ENCODE measurements around the gene PHF2. TPM values are rescaled to one million over a fixed set of nuclear protein-coding genes. Genes with fewer than 3 reads are reported as not detected.

The PHF2 gene
- total RNA-seq, 1 donor from 2014 or later: 36.5 TPM

DNA sequence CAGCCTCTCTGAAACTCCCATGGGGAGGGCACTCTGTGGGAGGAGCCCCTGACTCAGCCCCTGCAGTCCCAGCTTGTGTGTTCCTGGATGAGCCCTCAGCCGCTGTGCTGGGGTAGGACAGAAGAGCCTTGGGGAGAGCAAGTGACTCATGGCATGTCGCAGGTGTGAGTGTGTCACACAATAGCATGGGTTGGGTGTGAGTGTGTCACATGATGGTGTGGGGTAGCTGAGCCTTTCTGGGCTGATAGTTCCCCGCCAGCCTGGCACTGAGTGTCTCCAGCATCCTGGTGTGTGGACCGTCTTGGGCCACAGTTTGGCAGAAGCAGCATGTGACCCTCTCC lies 83.4 kb downstream of the PHF2 start:
- H3K27me3 Mint-ChIP-seq: no peaks in the 10 kb centered on the region
- no peak for DNase-seq (ENCODE audit: low spot score, unreplicated experiment)
- no peak overlapping the region for H3K27ac Mint-ChIP-seq
- no peaks in the 10 kb centered on the region for H3K4me1 Mint-ChIP-seq (ENCODE audit: low read depth)
- H3K4me3 Mint-ChIP-seq (ENCODE audit: low read depth): no peak overlapping the region
- H3K36me3 Mint-ChIP-seq (ENCODE audit: insufficient read depth): peaks cover 9% of the 10 kb centered on the region
- no peak for TF ChIP-seq CTCF (IDR thresholded peaks at IDR 0.05; ENCODE audit: unreplicated experiment)
- no peaks in the 10 kb centered on the region for H3K9me3 Mint-ChIP-seq (ENCODE audit: low read depth)

GRCh38 chr9:93660352-93661046 lies 84.1 kb downstream of the PHF2 start:
- Mint-ChIP-seq H3K4me1 (ENCODE audit: low read depth) (no peaks in the 10 kb centered on the region), H3K36me3 (ENCODE audit: insufficient read depth) (peaks cover 9% of the 10 kb centered on the region), H3K27ac (no peak overlapping the region), H3K4me3 (ENCODE audit: low read depth) (no peak overlapping the region), H3K27me3 (no peaks in the 10 kb centered on the region), H3K9me3 (ENCODE audit: low read depth) (no peaks in the 10 kb centered on the region)
- no peak for DNase-seq (ENCODE audit: low spot score, unreplicated experiment)
- TF ChIP-seq CTCF (IDR thresholded peaks at IDR 0.05; ENCODE audit: unreplicated experiment): no peak

GRCh38 chr9:93661591-93661990 lies 85.2 kb downstream of the PHF2 start:
- no peaks in the 10 kb centered on the region for H3K27me3 Mint-ChIP-seq
- no peak for DNase-seq (ENCODE audit: low spot score, unreplicated experiment)
- H3K36me3 Mint-ChIP-seq (ENCODE audit: insufficient read depth): peaks cover 13% of the 10 kb centered on the region
- TF ChIP-seq CTCF (IDR thresholded peaks at IDR 0.05; ENCODE audit: unreplicated experiment): no peak
- H3K4me1 Mint-ChIP-seq (ENCODE audit: low read depth): no peaks in the 10 kb centered on the region
- no peaks in the 10 kb centered on the region for H3K9me3 Mint-ChIP-seq (ENCODE audit: low read depth)
- no peak overlapping the region for H3K4me3 Mint-ChIP-seq (ENCODE audit: low read depth)
- no peak overlapping the region for H3K27ac Mint-ChIP-seq

DNA sequence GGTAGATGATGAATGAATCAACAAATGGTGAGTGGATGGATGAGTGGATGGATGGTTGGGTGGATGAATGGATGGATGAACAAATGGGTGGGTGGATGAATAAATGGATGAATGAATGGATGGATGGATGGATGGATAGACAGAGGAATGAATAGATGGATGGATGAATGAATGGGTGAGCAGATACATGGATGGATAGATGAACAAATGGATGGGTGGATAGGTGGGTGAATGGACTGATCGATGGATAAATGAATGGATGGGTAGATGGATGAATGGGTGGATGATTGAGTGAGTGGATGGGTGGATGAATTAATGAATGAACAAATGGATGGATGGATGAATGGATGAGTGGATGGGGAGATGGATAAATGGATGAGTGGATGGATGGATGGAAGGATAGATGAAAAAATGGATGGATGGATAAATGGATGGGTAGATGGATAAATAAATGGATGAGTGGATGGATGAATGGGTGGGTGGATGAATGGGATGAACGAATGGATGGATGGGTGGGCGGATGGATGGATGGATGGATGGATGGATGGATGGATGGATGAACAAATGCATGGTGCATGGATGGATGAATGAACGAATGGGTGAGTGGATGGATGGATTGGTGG lies 85.7 kb downstream of the PHF2 start:
- DNase-seq (ENCODE audit: low spot score, unreplicated experiment): no peak
- Mint-ChIP-seq H3K9me3 (ENCODE audit: low read depth) (no peaks in the 10 kb centered on the region), H3K27me3 (no peaks in the 10 kb centered on the region), H3K36me3 (ENCODE audit: insufficient read depth) (peaks cover 13% of the 10 kb centered on the region), H3K4me3 (ENCODE audit: low read depth) (no peak overlapping the region), H3K4me1 (ENCODE audit: low read depth) (no peaks in the 10 kb centered on the region), H3K27ac (no peak overlapping the region)
- no peak for TF ChIP-seq CTCF (IDR thresholded peaks at IDR 0.05; ENCODE audit: unreplicated experiment)

GRCh38 chr9:93662952-93663572 lies 86.7 kb downstream of the PHF2 start:
- Mint-ChIP-seq H3K9me3 (ENCODE audit: low read depth) (no peaks in the 10 kb centered on the region), H3K4me1 (ENCODE audit: low read depth) (no peaks in the 10 kb centered on the region), H3K27ac (no peak overlapping the region), H3K27me3 (no peaks in the 10 kb centered on the region), H3K4me3 (ENCODE audit: low read depth) (no peak overlapping the region), H3K36me3 (ENCODE audit: insufficient read depth) (peaks cover 10% of the 10 kb centered on the region)
- TF ChIP-seq CTCF (IDR thresholded peaks at IDR 0.05; ENCODE audit: unreplicated experiment): no peak
- no peak for DNase-seq (ENCODE audit: low spot score, unreplicated experiment)
